A549 (cell line): ENCODE results near the gene FOXO3. TPM values are rescaled to one million over a fixed set of nuclear protein-coding genes. Genes with fewer than 3 reads are reported as not detected.

Experiments used
- ATAC-seq, 2 experiments: fragments of 200-7000 bp in 1 of 2; fragments of >200 bp in 1 of 2; cut with Nextera tagmentation in 1 of 2; cut with Tn5 transposase in 1 of 2; 3 replicates each; pipeline versions ENCODE4 v1.8.0 to v1.9.1; 2018 to 2020; ENCODE audit warnings: mild to moderate bottlenecking in 1 of 2, moderate library complexity in 1 of 2
- CTCF ChIA-PET: fragments of 300-600 bp; sonication (Branson Sonifier 250); formaldehyde crosslinking; extraction: SDS; loops from one replicate; lab custom pipeline; 2021; ENCODE audit warnings: antibody characterized with exemption, inconsistent platforms; lab: Yijun Ruan, JAX
- POLR2A ChIA-PET: fragments of 350-600 bp; formaldehyde crosslinking; extraction: SDS; loops from one replicate; lab custom pipeline; 2021; ENCODE audit warnings: antibody characterized with exemption, inconsistent platforms; lab: Yijun Ruan, JAX
- DNase-seq, 2 experiments: peaks; one replicate each; pipeline versions ENCODE4 v3.0.0 to v3.0.0-alpha.2; 2011 to 2016; ENCODE audit warnings: low read depth in 1 of 2, low spot score in 1 of 2
- FAIRE-seq: peaks from 2 replicates; lab custom pipeline; 2011; peaks lifted over from hg19 to GRCh38; lab: Jason Lieb, UNC
- H3K27ac ChIP-seq, 2 experiments: fragments of >200 bp; sonication (Bioruptor Twin); formaldehyde crosslinking; 3 replicates each; pipeline ENCODE4 v1.5.1; 2016 to 2017
- H3K4me1 ChIP-seq: fragments of >200 bp; sonication (Bioruptor Twin); formaldehyde crosslinking; 3 replicates; pipeline ENCODE4 v1.6.1; 2016
- H3K4me2 ChIP-seq: fragments of >200 bp; sonication (Bioruptor Twin); formaldehyde crosslinking; 3 replicates; pipeline ENCODE4 v1.6.1; 2016
- H3K4me3 ChIP-seq: fragments of >200 bp; sonication (Bioruptor Twin); formaldehyde crosslinking; 3 replicates; pipeline ENCODE4 v1.5.1; 2016
- H3K9me3 ChIP-seq: fragments of >200 bp; sonication (Bioruptor Twin); formaldehyde crosslinking; 3 replicates; pipeline ENCODE4 v1.6.1; 2016
- BCL3 ChIP-seq: fragments of >200 bp; sonication (Bioruptor Twin); formaldehyde crosslinking; IDR thresholded peaks from 3 replicates; pipeline ENCODE4 v1.6.1; 2016
- E2F6 ChIP-seq: IDR thresholded peaks from 2 replicates; pipeline ENCODE4 v1.6.1; 2012; ENCODE audit warnings: low read depth, borderline replicate concordance
- EHMT2 ChIP-seq: fragments of 200-600 bp; sonication (generic); IDR thresholded peaks from 2 replicates; pipeline ENCODE4 v1.6.1; 2016; ENCODE audit warnings: antibody characterized with exemption, low read depth, mild to moderate bottlenecking, moderate library complexity
- EP300 ChIP-seq, 2 experiments: fragments of >200 bp; sonication (Bioruptor Twin); formaldehyde crosslinking; IDR thresholded peaks; 2 replicates in 1 of 2; 3 replicates in 1 of 2; pipeline ENCODE4 v1.6.1; 2016 to 2017
- ESRRA ChIP-seq: fragments of 150-350 bp; IDR thresholded peaks from 2 replicates; pipeline ENCODE4 v1.6.1; 2014; ENCODE audit warnings: mild to moderate bottlenecking, low read length, borderline replicate concordance
- FOSB ChIP-seq: fragments of 250-450 bp; sonication (Bioruptor Pico); IDR thresholded peaks from 2 replicates; pipeline ENCODE4 v1.5.0; 2020; ENCODE audit warnings: mild to moderate bottlenecking, moderate library complexity
- FOSL2 ChIP-seq, 2 experiments: fragments of 450-650 bp in 1 of 2; fragments of >200 bp in 1 of 2; sonication (Bioruptor Twin) in 1 of 2; formaldehyde crosslinking; IDR thresholded peaks; 2 replicates each; pipeline versions ENCODE4 v1.5.0 to v1.6.1; 2016 to 2020; ENCODE audit warnings: mild to moderate bottlenecking in 1 of 2, moderate library complexity in 1 of 2
- HMGXB4 ChIP-seq: fragments of 250-450 bp; sonication (Bioruptor Pico); IDR thresholded peaks from 2 replicates; pipeline ENCODE4 v1.5.0; 2021; ENCODE audit warnings: mild to moderate bottlenecking, moderate library complexity, borderline replicate concordance
- KDM5A ChIP-seq: fragments of 200-600 bp; sonication (generic); IDR thresholded peaks from 2 replicates; pipeline ENCODE4 v1.6.1; 2016; ENCODE audit warnings: antibody characterized with exemption, mild to moderate bottlenecking
- MAFK ChIP-seq: fragments of 450-650 bp; IDR thresholded peaks from 2 replicates; pipeline ENCODE4 v1.6.1; 2014; ENCODE audit not compliant: partially characterized antibody
- MAZ ChIP-seq: fragments of 150-350 bp; IDR thresholded peaks from 2 replicates; pipeline ENCODE4 v1.6.1; 2014; ENCODE audit warnings: antibody characterized with exemption, low read depth, low read length, borderline replicate concordance
- POLR2AphosphoS2 ChIP-seq: conservative IDR thresholded peaks from 2 replicates; pipeline ENCODE4 v1.6.1; 2012; ENCODE audit warnings: low read length, improper control_type of control experiment, inconsistent platforms
- RCOR1 ChIP-seq: fragments of 150-350 bp; IDR thresholded peaks from 2 replicates; pipeline ENCODE4 v1.6.1; 2014; ENCODE audit warnings: antibody characterized with exemption, low read length, low read depth
- SREBF2 ChIP-seq: fragments of 450-650 bp; IDR thresholded peaks from 2 replicates; pipeline ENCODE4 v1.6.1; 2014; ENCODE audit warnings: mild to moderate bottlenecking, moderate library complexity
- ZC3H11A ChIP-seq: fragments of 450-650 bp; IDR thresholded peaks from 2 replicates; pipeline ENCODE4 v1.6.1; 2014; ENCODE audit warnings: antibody characterized with exemption, mild to moderate bottlenecking
- WGBS: methylation state at CpG from one replicate; pipeline ENCODE4 v1.1.6; 2017; ENCODE audit errors: missing lambda C conversion rate; 5-methylcytosine and 5-hydroxymethylcytosine counted together
- polyA plus RNA-seq, 4 experiments: library from polyadenylated mRNA; depleted of rRNA in 3 of 4; stranded (reverse); fragments of >200 nt; fragmentation: RNase III in 1 of 4; extraction: RNeasy Plus Mini Kit Qiagen cat#74134 plus additional on column Dnase treatment in 1 of 4; gene quantifications; 2 replicates in 3 of 4; 3 replicates in 1 of 4; pipeline ENCODE4 v1.2.3, GENCODE V29; 2011 to 2017
- TF ChIP-seq, protein P1 (sequence below): IDR thresholded peaks from 2 replicates; pipeline ENCODE4 v1.6.1; 2012
- TF ChIP-seq, protein P2 (sequence below): fragments of 200-600 bp; sonication (generic); IDR thresholded peaks from 2 replicates; pipeline ENCODE4 v1.6.1; 2016; ENCODE audit warnings: antibody characterized with exemption, mild to moderate bottlenecking, moderate library complexity

The FOXO3 gene
- polyA plus RNA-seq, 2 of the 4 experiments (the other 2 are of a cell fraction), result 4.6 to 7.5 TPM

DNA sequence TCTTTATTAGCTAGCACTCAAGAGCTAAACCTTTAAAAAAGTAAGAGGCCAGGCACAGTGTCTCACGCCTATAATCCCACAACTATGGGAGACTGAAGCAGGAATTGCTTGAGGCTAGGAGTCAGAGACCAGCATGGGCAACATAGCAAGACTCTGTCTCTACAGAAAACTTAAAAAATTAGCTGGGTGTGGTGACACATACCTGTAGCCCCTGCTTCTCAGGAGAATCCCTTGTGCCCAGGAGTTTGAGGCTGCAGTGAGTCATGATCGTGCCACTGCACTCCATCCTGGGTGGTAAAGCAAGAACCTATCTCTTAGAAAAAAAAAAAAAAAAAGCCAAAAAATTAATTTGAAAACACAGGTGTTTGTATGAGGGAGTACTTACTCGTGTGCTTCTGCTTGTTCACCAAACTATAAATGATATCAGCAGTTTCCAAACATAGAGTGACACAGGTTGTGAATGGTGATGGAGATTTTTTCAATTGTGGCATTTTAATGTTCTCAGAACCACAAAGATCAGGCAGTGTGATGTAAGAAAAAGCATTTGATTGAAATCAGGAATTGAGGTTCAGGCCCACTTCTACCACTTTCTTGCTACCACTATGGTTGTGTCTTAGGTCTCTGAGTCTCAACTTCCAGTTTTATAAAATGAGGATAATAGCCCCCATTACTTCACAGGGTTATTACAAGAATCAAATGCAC, 104.9 kb downstream of the FOXO3 start (continued):
- no peak for TF ChIP-seq HMGXB4 (CRISPR knock-in tag)
- TF ChIP-seq, all 56 proteins: peak for 0

- 91% methylated on average over 4 of the region's 4 CpGs for WGBS
- ATAC-seq (no peak), DNase-seq (no peak), FAIRE-seq (no peak)
- CTCF ChIA-PET, result interaction anchor here (1.0 to 1.4 kb wide), 2 partner anchors 45 to 406 kb away, joined by 3 read pairs; no protein-coding TSS in a partner anchor
- Histone ChIP-seq H3K9me3 (no peaks in the 10 kb centered on the region), H3K27ac (no peak overlapping the region), H3K4me3 (no peak overlapping the region), H3K4me2 (no peak overlapping the region), H3K4me1 (no peaks in the 10 kb centered on the region)
- POLR2A ChIA-PET, result no interaction called here
- TF ChIP-seq EHMT2 (no peak), SREBF2 (no peak), RCOR1 (no peak), E2F6 (no peak)
- TF ChIP-seq, protein P1, sequence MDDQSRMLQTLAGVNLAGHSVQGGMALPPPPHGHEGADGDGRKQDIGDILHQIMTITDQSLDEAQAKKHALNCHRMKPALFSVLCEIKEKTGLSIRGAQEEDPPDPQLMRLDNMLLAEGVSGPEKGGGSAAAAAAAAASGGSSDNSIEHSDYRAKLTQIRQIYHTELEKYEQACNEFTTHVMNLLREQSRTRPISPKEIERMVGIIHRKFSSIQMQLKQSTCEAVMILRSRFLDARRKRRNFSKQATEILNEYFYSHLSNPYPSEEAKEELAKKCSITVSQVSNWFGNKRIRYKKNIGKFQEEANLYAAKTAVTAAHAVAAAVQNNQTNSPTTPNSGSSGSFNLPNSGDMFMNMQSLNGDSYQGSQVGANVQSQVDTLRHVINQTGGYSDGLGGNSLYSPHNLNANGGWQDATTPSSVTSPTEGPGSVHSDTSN, result no peak
Observed at GRCh38 chr6:108666656-108667260, 106.0 kb downstream of the FOXO3 start.

GRCh38 chr6:108667993-108668392, 107.3 kb downstream of the FOXO3 start:
- POLR2A ChIA-PET, result interaction anchor here (0.6 kb wide), 2 partner anchors 110 to 401 kb away, joined by 4 to 5 read pairs; no protein-coding TSS in a partner anchor
- FAIRE-seq (no peak), ATAC-seq (no peak), DNase-seq (no peak)
- Histone ChIP-seq H3K4me2 (no peak overlapping the region), H3K4me1 (no peaks in the 10 kb centered on the region; the same call in 2 of the 3 replicates), H3K9me3 (no peaks in the 10 kb centered on the region), H3K4me3 (no peak overlapping the region), H3K27ac (no peak overlapping the region)
- WGBS, result 79% methylated on average over 7 of the region's 7 CpGs
- TF ChIP-seq MAZ (no peak), EP300 (IDR thresholded peaks at IDR 0.05) (no peak), BCL3 (no peak), POLR2AphosphoS2 (no peak), ZC3H11A (no peak), KDM5A (no peak), ESRRA (no peak)
- CTCF ChIA-PET, result interaction anchor here (0.7 to 1.4 kb wide), 2 partner anchors 405 to 1947 kb away, joined by 3 read pairs; no protein-coding TSS in a partner anchor

DNA sequence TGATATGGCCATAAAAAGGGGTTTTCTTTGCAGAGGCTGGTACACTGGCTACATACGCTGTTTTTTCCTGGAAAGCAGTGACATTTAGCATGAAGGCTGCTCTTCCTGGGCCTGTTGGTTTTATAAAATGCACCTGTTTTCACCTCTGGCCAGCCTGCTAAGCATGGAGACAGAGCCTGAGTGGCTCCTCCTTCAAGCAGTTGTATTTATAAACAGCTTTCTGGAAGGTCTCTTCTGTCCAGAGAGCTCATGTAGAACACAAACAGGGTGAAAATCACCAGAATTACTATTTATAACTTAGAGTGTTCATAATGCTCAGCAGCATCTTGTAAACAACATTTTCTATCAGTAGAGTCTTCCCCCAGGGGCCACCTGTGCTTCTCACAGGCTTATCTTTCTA, 109.0 kb downstream of the FOXO3 start:
- H3K4me3 ChIP-seq, result no peak overlapping the region
- TF ChIP-seq FOSB (CRISPR knock-in tag) (no peak), FOSL2 (IDR thresholded peaks at IDR 0.05) (no peak), FOSL2 (CRISPR knock-in tag; IDR thresholded peaks at IDR 0.05) (no peak), MAFK (no peak), RCOR1 (no peak)
- TF ChIP-seq, protein P2, sequence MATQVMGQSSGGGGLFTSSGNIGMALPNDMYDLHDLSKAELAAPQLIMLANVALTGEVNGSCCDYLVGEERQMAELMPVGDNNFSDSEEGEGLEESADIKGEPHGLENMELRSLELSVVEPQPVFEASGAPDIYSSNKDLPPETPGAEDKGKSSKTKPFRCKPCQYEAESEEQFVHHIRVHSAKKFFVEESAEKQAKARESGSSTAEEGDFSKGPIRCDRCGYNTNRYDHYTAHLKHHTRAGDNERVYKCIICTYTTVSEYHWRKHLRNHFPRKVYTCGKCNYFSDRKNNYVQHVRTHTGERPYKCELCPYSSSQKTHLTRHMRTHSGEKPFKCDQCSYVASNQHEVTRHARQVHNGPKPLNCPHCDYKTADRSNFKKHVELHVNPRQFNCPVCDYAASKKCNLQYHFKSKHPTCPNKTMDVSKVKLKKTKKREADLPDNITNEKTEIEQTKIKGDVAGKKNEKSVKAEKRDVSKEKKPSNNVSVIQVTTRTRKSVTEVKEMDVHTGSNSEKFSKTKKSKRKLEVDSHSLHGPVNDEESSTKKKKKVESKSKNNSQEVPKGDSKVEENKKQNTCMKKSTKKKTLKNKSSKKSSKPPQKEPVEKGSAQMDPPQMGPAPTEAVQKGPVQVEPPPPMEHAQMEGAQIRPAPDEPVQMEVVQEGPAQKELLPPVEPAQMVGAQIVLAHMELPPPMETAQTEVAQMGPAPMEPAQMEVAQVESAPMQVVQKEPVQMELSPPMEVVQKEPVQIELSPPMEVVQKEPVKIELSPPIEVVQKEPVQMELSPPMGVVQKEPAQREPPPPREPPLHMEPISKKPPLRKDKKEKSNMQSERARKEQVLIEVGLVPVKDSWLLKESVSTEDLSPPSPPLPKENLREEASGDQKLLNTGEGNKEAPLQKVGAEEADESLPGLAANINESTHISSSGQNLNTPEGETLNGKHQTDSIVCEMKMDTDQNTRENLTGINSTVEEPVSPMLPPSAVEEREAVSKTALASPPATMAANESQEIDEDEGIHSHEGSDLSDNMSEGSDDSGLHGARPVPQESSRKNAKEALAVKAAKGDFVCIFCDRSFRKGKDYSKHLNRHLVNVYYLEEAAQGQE, result no peak
- WGBS, result 90% methylated on average over 1 of the region's 1 CpG
- peaks cover 9% of the 10 kb centered on the region; the same call in 2 of the 3 replicates for H3K4me1 ChIP-seq
- no peak for DNase-seq
- no peak overlapping the region for H3K4me2 ChIP-seq
- no peak for FAIRE-seq
- POLR2A ChIA-PET, result no interaction called here
- ATAC-seq, result no peak
- no peaks in the 10 kb centered on the region for H3K9me3 ChIP-seq
- H3K27ac ChIP-seq, result no peak overlapping the region
- CTCF ChIA-PET, result interaction anchor here (1.2 kb wide), 1 partner anchor 28 kb away, joined by 3 read pairs; no protein-coding TSS in a partner anchor
